ENCODE results near the gene MED31.
A peak's percentile ranks its signal among the peaks of the same experiment; 100 is the strongest.
"Not testable (repeated sequence)": the region's sequence is repeated elsewhere in the genome, so short reads cannot be mapped to it uniquely, and the experiment has no call there.

The MED31 gene

GRCh38 chr17:6596941-6597340 lies 54.5 kb downstream of the MED31 start:
- H3K9me3 ChIP-seq (replicated peaks in 1 of 2; ENCODE audit: control insufficient read depth in 2 of 2, insufficient read depth in 1 of 2, low read depth in 1 of 2, low read length in 2 of 2) = no peaks in the 10 kb centered on the region
- H2BK5ac ChIP-seq (ENCODE audit: low read length) = no peak overlapping the region
- H4K91ac ChIP-seq (ENCODE audit: low read depth, low read length, poor library complexity) = no peak overlapping the region
- H2BK120ac ChIP-seq (ENCODE audit: low read depth, low read length) = no peak overlapping the region
- H3K23ac ChIP-seq (ENCODE audit: low read depth, low read length, poor library complexity) = no peak overlapping the region
- H2BK12ac ChIP-seq (ENCODE audit: low read length) = no peak overlapping the region
- H3K18ac ChIP-seq (ENCODE audit: low read length) = no peak overlapping the region
- H4K8ac ChIP-seq (ENCODE audit: low read depth, low read length) = no peak overlapping the region
- H3K36me3 ChIP-seq (replicated peaks in 1 of 2; ENCODE audit: control insufficient read depth in 2 of 2, insufficient read depth in 2 of 2, low read length in 2 of 2) = peaks cover 13 to 100% of the 10 kb centered on the region in 2 donors
- H2BK15ac ChIP-seq (ENCODE audit: low read length) = no peak overlapping the region
- no CpG with 5 or more reads among the region's 4 CpGs for WGBS, 2 donors (ENCODE audit: extremely low coverage in 2 of 2, insufficient read length in 2 of 2, insufficient replicate concordance in 1 of 2)
- no peak overlapping the region for H3K9ac ChIP-seq (ENCODE audit: low read depth, low read length, poor library complexity)
- DNase-seq (ENCODE audit: low spot score) = no peak
- H3K4me1 ChIP-seq (ENCODE audit: control insufficient read depth in 2 of 2, insufficient read depth in 1 of 2, low read depth in 1 of 2, low read length in 2 of 2) = no peaks in the 10 kb centered on the region
- H3K4ac ChIP-seq (ENCODE audit: low read length) = no peak overlapping the region
- no peak overlapping the region for H3K4me3 ChIP-seq (ENCODE audit: low read length in 2 of 2)
- no peak overlapping the region for H3K14ac ChIP-seq (ENCODE audit: low read length)
- H3K27ac ChIP-seq (replicated peaks; ENCODE audit: low read length) = no peak overlapping the region
- no peak overlapping the region for H2AK5ac ChIP-seq (ENCODE audit: low read depth, low read length)
- H3K79me1 ChIP-seq (ENCODE audit: low read depth, low read length) = no peaks in the 10 kb centered on the region
- no peak overlapping the region for H2AFZ ChIP-seq (ENCODE audit: low read length)
- no peaks in the 10 kb centered on the region for H3K27me3 ChIP-seq (ENCODE audit: control insufficient read depth in 3 of 3, insufficient read depth in 3 of 3, low read depth in 1 of 3, low read length in 3 of 3)
- no peak overlapping the region for H3K4me2 ChIP-seq (ENCODE audit: insufficient read depth, low read length, poor library complexity, severe bottlenecking)

- Histone ChIP-seq H2AK5ac (ENCODE audit: low read depth, low read length) (no peak overlapping the region), H3K23ac (ENCODE audit: low read depth, low read length, poor library complexity) (no peak overlapping the region), H3K36me3 (replicated peaks in 1 of 2; ENCODE audit: control insufficient read depth in 2 of 2, insufficient read depth in 2 of 2, low read length in 2 of 2) (peaks cover 18 to 100% of the 10 kb centered on the region in 2 donors), H3K9me3 (replicated peaks in 1 of 2; ENCODE audit: control insufficient read depth in 2 of 2, insufficient read depth in 1 of 2, low read depth in 1 of 2, low read length in 2 of 2) (no peaks in the 10 kb centered on the region), H3K4me3 (ENCODE audit: low read length in 2 of 2) (no peak overlapping the region), H3K4me2 (ENCODE audit: insufficient read depth, low read length, poor library complexity, severe bottlenecking) (no peak overlapping the region), H3K9ac (ENCODE audit: low read depth, low read length, poor library complexity) (no peak overlapping the region), H3K79me1 (ENCODE audit: low read depth, low read length) (no peaks in the 10 kb centered on the region), H4K8ac (ENCODE audit: low read depth, low read length) (no peak overlapping the region), H2BK120ac (ENCODE audit: low read depth, low read length) (no peak overlapping the region), H2BK5ac (ENCODE audit: low read length) (no peak overlapping the region), H2AFZ (ENCODE audit: low read length) (no peak overlapping the region), H3K4me1 (ENCODE audit: control insufficient read depth in 2 of 2, insufficient read depth in 1 of 2, low read depth in 1 of 2, low read length in 2 of 2) (no peaks in the 10 kb centered on the region), H3K14ac (ENCODE audit: low read length) (no peak overlapping the region), H4K91ac (ENCODE audit: low read depth, low read length, poor library complexity) (no peak overlapping the region), H3K18ac (ENCODE audit: low read length) (no peak overlapping the region), H3K27me3 (ENCODE audit: control insufficient read depth in 3 of 3, insufficient read depth in 3 of 3, low read depth in 1 of 3, low read length in 3 of 3) (no peaks in the 10 kb centered on the region), H2BK12ac (ENCODE audit: low read length) (no peak overlapping the region), H3K27ac (replicated peaks; ENCODE audit: low read length) (no peak overlapping the region), H2BK15ac (ENCODE audit: low read length) (no peak overlapping the region), H3K4ac (ENCODE audit: low read length) (no peak overlapping the region)
- DNase-seq (ENCODE audit: low spot score) = no peak
- WGBS, 2 donors (ENCODE audit: extremely low coverage in 2 of 2, insufficient read length in 2 of 2, insufficient replicate concordance in 1 of 2) = no CpG with 5 or more reads among the region's 2 CpGs
Measured at GRCh38 chr17:6596511-6596910, 54.9 kb downstream of the MED31 start.

GRCh38 chr17:6596081-6596480 lies 55.3 kb downstream of the MED31 start:
- WGBS, 2 donors (ENCODE audit: extremely low coverage in 2 of 2, insufficient read length in 2 of 2, insufficient replicate concordance in 1 of 2) = no CpG with 5 or more reads among the region's 7 CpGs
- no peak overlapping the region for H3K18ac ChIP-seq (ENCODE audit: low read length)
- H2BK5ac ChIP-seq (ENCODE audit: low read length) = no peak overlapping the region

GRCh38 chr17:6593371-6593770 lies 58.0 kb downstream of the MED31 start:
- DNase-seq (ENCODE audit: low spot score); H3K14ac ChIP-seq (ENCODE audit: low read length); H3K79me1 ChIP-seq (ENCODE audit: low read depth, low read length); H2BK15ac ChIP-seq (ENCODE audit: low read length); H3K27ac ChIP-seq (replicated peaks; ENCODE audit: low read length); H2BK5ac ChIP-seq (ENCODE audit: low read length); H3K23ac ChIP-seq (ENCODE audit: low read depth, low read length, poor library complexity); H3K18ac ChIP-seq (ENCODE audit: low read length); H2BK120ac ChIP-seq (ENCODE audit: low read depth, low read length); H3K4me2 ChIP-seq (ENCODE audit: insufficient read depth, low read length, poor library complexity, severe bottlenecking); H3K4me1 ChIP-seq (ENCODE audit: control insufficient read depth in 2 of 2, insufficient read depth in 1 of 2, low read depth in 1 of 2, low read length in 2 of 2); H2BK12ac ChIP-seq (ENCODE audit: low read length); H3K27me3 ChIP-seq (ENCODE audit: control insufficient read depth in 3 of 3, insufficient read depth in 3 of 3, low read depth in 1 of 3, low read length in 3 of 3); H4K91ac ChIP-seq (ENCODE audit: low read depth, low read length, poor library complexity); H2AFZ ChIP-seq (ENCODE audit: low read length); H3K4ac ChIP-seq (ENCODE audit: low read length); H2AK5ac ChIP-seq (ENCODE audit: low read depth, low read length); H3K9ac ChIP-seq (ENCODE audit: low read depth, low read length, poor library complexity); H3K4me3 ChIP-seq (ENCODE audit: low read length in 2 of 2); H3K9me3 ChIP-seq (replicated peaks in 1 of 2; ENCODE audit: control insufficient read depth in 2 of 2, insufficient read depth in 1 of 2, low read depth in 1 of 2, low read length in 2 of 2): not testable (repeated sequence)
- WGBS, 2 donors (ENCODE audit: extremely low coverage in 2 of 2, insufficient read length in 2 of 2, insufficient replicate concordance in 1 of 2) = no CpG with 5 or more reads among the region's 14 CpGs
- Histone ChIP-seq H4K8ac (ENCODE audit: low read depth, low read length) (peak overlapping the region; percentile 23), H3K36me3 (replicated peaks in 1 of 2; ENCODE audit: control insufficient read depth in 2 of 2, insufficient read depth in 2 of 2, low read length in 2 of 2) (peaks cover 34 to 100% of the 10 kb centered on the region in 2 donors)

More at GRCh38 chr17:6596081-6596480, 55.3 kb downstream of the MED31 start:
- Histone ChIP-seq H2BK15ac (ENCODE audit: low read length) (no peak overlapping the region), H3K9ac (ENCODE audit: low read depth, low read length, poor library complexity) (no peak overlapping the region), H3K4me3 (ENCODE audit: low read length in 2 of 2) (no peak overlapping the region), H2AFZ (ENCODE audit: low read length) (no peak overlapping the region), H3K4me1 (ENCODE audit: control insufficient read depth in 2 of 2, insufficient read depth in 1 of 2, low read depth in 1 of 2, low read length in 2 of 2) (no peaks in the 10 kb centered on the region), H4K91ac (ENCODE audit: low read depth, low read length, poor library complexity) (no peak overlapping the region), H3K27ac (replicated peaks; ENCODE audit: low read length) (no peak overlapping the region), H2BK120ac (ENCODE audit: low read depth, low read length) (no peak overlapping the region), H2AK5ac (ENCODE audit: low read depth, low read length) (no peak overlapping the region), H3K23ac (ENCODE audit: low read depth, low read length, poor library complexity) (no peak overlapping the region), H3K4me2 (ENCODE audit: insufficient read depth, low read length, poor library complexity, severe bottlenecking) (no peak overlapping the region), H3K4ac (ENCODE audit: low read length) (no peak overlapping the region), H3K14ac (ENCODE audit: low read length) (no peak overlapping the region), H3K79me1 (ENCODE audit: low read depth, low read length) (no peaks in the 10 kb centered on the region), H3K36me3 (replicated peaks in 1 of 2; ENCODE audit: control insufficient read depth in 2 of 2, insufficient read depth in 2 of 2, low read length in 2 of 2) (peaks cover 18 to 100% of the 10 kb centered on the region in 2 donors), H3K9me3 (replicated peaks in 1 of 2; ENCODE audit: control insufficient read depth in 2 of 2, insufficient read depth in 1 of 2, low read depth in 1 of 2, low read length in 2 of 2) (no peaks in the 10 kb centered on the region), H2BK12ac (ENCODE audit: low read length) (no peak overlapping the region), H3K27me3 (ENCODE audit: control insufficient read depth in 3 of 3, insufficient read depth in 3 of 3, low read depth in 1 of 3, low read length in 3 of 3) (no peaks in the 10 kb centered on the region), H4K8ac (ENCODE audit: low read depth, low read length) (no peak overlapping the region)
- no peak for DNase-seq (ENCODE audit: low spot score)
